GM10248 (cell line): Measurements from ENCODE around the gene NUDT21.

Experiments used
- CTCF ChIA-PET: fragments of 300-600 bp; sonication (Branson Sonifier 250); formaldehyde crosslinking; extraction: SDS; loops from one replicate; lab custom pipeline; 2021; ENCODE audit warnings: antibody characterized with exemption; lab: Yijun Ruan, JAX
- POLR2A ChIA-PET: fragments of 350-650 bp; sonication (Branson Sonifier 250); formaldehyde crosslinking; extraction: SDS; loops from one replicate; lab custom pipeline; 2020; ENCODE audit warnings: antibody characterized with exemption; lab: Yijun Ruan, JAX
- DNase-seq: peaks from one replicate; pipeline ENCODE4 v3.0.0; 2012; ENCODE audit errors: extremely low spot score
- CTCF ChIP-seq: IDR thresholded peaks from 2 replicates; pipeline ENCODE4 v1.5.1; 2012; ENCODE audit warnings: mild to moderate bottlenecking, low read depth; ENCODE audit errors: extremely low read depth, missing control alignments, control extremely low read depth

Gene NUDT21

GRCh38 chr16:56466344-56466743, 15.2 kb upstream of the NUDT21 start:
- DNase-seq, result no peak
- ChIA-PET POLR2A (interaction anchor here (0.9 kb wide), 1 partner anchor 15 kb away, joined by 3 read pairs; the partner anchor contains the start of genes NUDT21 and OGFOD1), CTCF (no interaction called here)
- TF ChIP-seq CTCF, result no peak

GRCh38 chr16:56463153-56463552, 12.0 kb upstream of the NUDT21 start:
- DNase-seq, result no peak
- ChIA-PET CTCF (no interaction called here), POLR2A (no interaction called here)
- no peak for TF ChIP-seq CTCF

GRCh38 chr16:56462064-56462796, 11.1 kb upstream of the NUDT21 start:
- no peak for TF ChIP-seq CTCF
- CTCF ChIA-PET, result interaction anchor here (1.0 kb wide), 1 partner anchor 24 kb away, joined by 3 read pairs; no protein-coding TSS in a partner anchor
- POLR2A ChIA-PET, result no interaction called here
- no peak for DNase-seq

GRCh38 chr16:56460101-56460500, 9.0 kb upstream of the NUDT21 start:
- DNase-seq, result no peak
- TF ChIP-seq CTCF, result no peak
- POLR2A ChIA-PET, result no interaction called here
- CTCF ChIA-PET, result interaction anchor here (1.4 kb wide), 1 partner anchor 9 kb away, joined by 4 read pairs; the partner anchor contains the start of genes NUDT21 and OGFOD1

GRCh38 chr16:56457927-56458470, 6.9 kb upstream of the NUDT21 start:
- TF ChIP-seq CTCF, result no peak
- ChIA-PET CTCF (no interaction called here), POLR2A (no interaction called here)
- no peak for DNase-seq

GRCh38 chr16:56451753-56452689, 889 bp upstream of the NUDT21 start:
- no peak for TF ChIP-seq CTCF
- POLR2A ChIA-PET, result interaction anchor here (0.5 to 1.0 kb wide), 6 partner anchors 14 to 295 kb away, joined by 3 to 5 read pairs (median 3); no protein-coding TSS in a partner anchor
- no peak for DNase-seq
- CTCF ChIA-PET, result interaction anchor here (1.0 to 1.5 kb wide), 3 partner anchors 8 to 95 kb away, joined by 3 to 4 read pairs (median 3); no protein-coding TSS in a partner anchor
